Naive B cell (primary cell): ENCODE measurements around the gene PALB2. TPM values are rescaled to one million over a fixed set of nuclear protein-coding genes. Genes with fewer than 3 reads are reported as not detected.

Source experiments
- ATAC-seq, 2 donors: fragments of 150-1000 bp; cut with Tn5 transposase; 2 replicates each; pipeline ENCODE4 v1.10.0; 2021; ENCODE audit warnings: low read depth in 2 of 2, mild to moderate bottlenecking in 2 of 2, moderate library complexity in 2 of 2
- DNase-seq: peaks from one replicate; pipeline ENCODE4 v3.0.0; 2022
- H3K27ac Mint-ChIP-seq, 6 donors: one replicate each; pipeline ENCODE4 v1.8.0; 2020 to 2022; ENCODE audit warnings: mild to moderate bottlenecking in 6 of 6, mixed read lengths in 6 of 6, moderate library complexity in 5 of 6, inconsistent platforms in 2 of 6
- H3K27me3 Mint-ChIP-seq, 3 donors: one replicate each; pipeline ENCODE4 v1.8.0; 2021 to 2022; ENCODE audit warnings: mixed read lengths in 3 of 3, mild to moderate bottlenecking in 1 of 3
- H3K36me3 Mint-ChIP-seq, 2 donors: one replicate each; pipeline ENCODE4 v1.8.0; 2020 to 2022; ENCODE audit warnings: mixed read lengths in 2 of 2, inconsistent platforms in 1 of 2, mild to moderate bottlenecking in 1 of 2
- H3K4me1 Mint-ChIP-seq, 3 donors: one replicate each; pipeline ENCODE4 v1.8.0; 2020 to 2022; ENCODE audit warnings: mixed read lengths in 3 of 3, inconsistent platforms in 1 of 3, mild to moderate bottlenecking in 1 of 3, moderate library complexity in 1 of 3
- H3K4me3 Mint-ChIP-seq, 8 donors: one replicate each; pipeline ENCODE4 v1.8.0; 2020 to 2022; ENCODE audit warnings: mild to moderate bottlenecking in 8 of 8, mixed read lengths in 8 of 8, moderate library complexity in 8 of 8, inconsistent platforms in 2 of 8
- H3K9me3 Mint-ChIP-seq, 7 donors: one replicate each; pipeline ENCODE4 v1.8.0; 2020 to 2022; ENCODE audit warnings: mixed read lengths in 7 of 7, mild to moderate bottlenecking in 5 of 7, inconsistent platforms in 2 of 7, moderate library complexity in 1 of 7
- polyA plus RNA-seq, 6 donors: library from polyadenylated mRNA; unstranded; fragments of 300-500 nt; fragmentation: Illumina TruSeq; gene quantifications; one replicate each; pipeline ENCODE4 v1.2.3, GENCODE V29; 2021; ENCODE audit warnings: low read depth in 6 of 6

The PALB2 gene
- polyA plus RNA-seq, 6 donors from 2014 or later = 2.4 to 10.0 (median 6.2) TPM

GRCh38 chr16:23670137-23670776 lies 29.1 kb upstream of the PALB2 start:
- DNase-seq (peak; percentile 7), ATAC-seq (peak; percentile 67 to 75)
- H3K4me3 Mint-ChIP-seq = peak overlapping the region in 1 of 8 donors; percentile 45
- no peaks in the 10 kb centered on the region for H3K27me3 Mint-ChIP-seq
- no peaks in the 10 kb centered on the region for H3K9me3 Mint-ChIP-seq
- peaks cover 9 to 39% of the 10 kb centered on the region in 2 donors for H3K36me3 Mint-ChIP-seq
- H3K4me1 Mint-ChIP-seq = peaks cover 11 to 25% (median 17%) of the 10 kb centered on the region in 3 donors
- peak overlapping the region in 1 of 6 donors; percentile 56 for H3K27ac Mint-ChIP-seq

- Mint-ChIP-seq H3K36me3 (peaks cover 16 to 52% of the 10 kb centered on the region in 2 donors), H3K4me3 (no peak overlapping the region), H3K27me3 (no peaks in the 10 kb centered on the region), H3K27ac (peak overlapping the region in 2 of 6 donors; percentile 10 to 47), H3K9me3 (no peaks in the 10 kb centered on the region), H3K4me1 (peaks cover 11 to 25% (median 17%) of the 10 kb centered on the region in 3 donors)
- ATAC-seq (no peak), DNase-seq (no peak)
Observed at GRCh38 chr16:23668873-23669272, 27.8 kb upstream of the PALB2 start.

- Mint-ChIP-seq H3K9me3 (no peaks in the 10 kb centered on the region), H3K4me1 (peaks cover 11 to 25% (median 17%) of the 10 kb centered on the region in 3 donors), H3K36me3 (peaks cover 16 to 57% of the 10 kb centered on the region in 2 donors), H3K27ac (no peak overlapping the region), H3K4me3 (no peak overlapping the region), H3K27me3 (no peaks in the 10 kb centered on the region)
- no peak for ATAC-seq
- no peak for DNase-seq
Observed at GRCh38 chr16:23668225-23668624, 27.1 kb upstream of the PALB2 start.

GRCh38 chr16:23667355-23667659 lies 26.2 kb upstream of the PALB2 start:
- Mint-ChIP-seq H3K9me3 (no peaks in the 10 kb centered on the region), H3K27me3 (no peaks in the 10 kb centered on the region), H3K4me3 (no peak overlapping the region), H3K27ac (peak overlapping the region in 1 of 6 donors; percentile 12), H3K36me3 (peaks cover 16 to 57% of the 10 kb centered on the region in 2 donors), H3K4me1 (peaks cover 11 to 25% (median 17%) of the 10 kb centered on the region in 3 donors)
- DNase-seq (no peak), ATAC-seq (no peak)

GRCh38 chr16:23666571-23667354 lies 25.7 kb upstream of the PALB2 start:
- H3K27ac Mint-ChIP-seq = peak overlapping the region in 1 of 6 donors; percentile 29

GRCh38 chr16:23663918-23664317 lies 22.8 kb upstream of the PALB2 start:
- H3K4me3 Mint-ChIP-seq = no peak overlapping the region
- no peaks in the 10 kb centered on the region for H3K9me3 Mint-ChIP-seq
- no peak overlapping the region for H3K27ac Mint-ChIP-seq
- DNase-seq (no peak), ATAC-seq (no peak)
- peaks cover 39 to 77% of the 10 kb centered on the region in 2 donors for H3K36me3 Mint-ChIP-seq
- no peaks in the 10 kb centered on the region for H3K27me3 Mint-ChIP-seq
- H3K4me1 Mint-ChIP-seq = peaks cover 4 to 6% (median 5%) of the 10 kb centered on the region in 3 donors

More at GRCh38 chr16:23666571-23667354, 25.7 kb upstream of the PALB2 start:
- peaks cover 16 to 57% of the 10 kb centered on the region in 2 donors for H3K36me3 Mint-ChIP-seq
- peaks cover 11 to 25% (median 17%) of the 10 kb centered on the region in 3 donors for H3K4me1 Mint-ChIP-seq
- H3K27me3 Mint-ChIP-seq = no peaks in the 10 kb centered on the region
- H3K9me3 Mint-ChIP-seq = no peaks in the 10 kb centered on the region
- no peak overlapping the region for H3K4me3 Mint-ChIP-seq
- ATAC-seq = no peak
- no peak for DNase-seq

- peak overlapping the region; percentile 8 to 87 (median 66) for H3K27ac Mint-ChIP-seq
- DNase-seq (no peak), ATAC-seq (no peak)
- H3K4me1 Mint-ChIP-seq = peaks cover 32 to 39% (median 33%) of the 10 kb centered on the region in 3 donors
- H3K9me3 Mint-ChIP-seq = peaks cover 0 to 2% (median 0%) of the 10 kb centered on the region in 7 donors
- H3K27me3 Mint-ChIP-seq = no peaks in the 10 kb centered on the region
- peak overlapping the region in 2 of 8 donors; percentile 4 to 52 for H3K4me3 Mint-ChIP-seq
- H3K36me3 Mint-ChIP-seq = peaks cover 19 to 27% of the 10 kb centered on the region in 2 donors
Observed at GRCh38 chr16:23651943-23652468, 10.9 kb upstream of the PALB2 start.

- Mint-ChIP-seq H3K4me1 (peaks cover 31 to 50% (median 39%) of the 10 kb centered on the region in 3 donors), H3K4me3 (peak overlapping the region in 1 of 8 donors; percentile 4), H3K27me3 (no peaks in the 10 kb centered on the region), H3K27ac (peak overlapping the region; percentile 23 to 87 (median 48)), H3K36me3 (peaks cover 20 to 27% of the 10 kb centered on the region in 2 donors), H3K9me3 (peaks cover 0 to 2% (median 0%) of the 10 kb centered on the region in 7 donors)
- ATAC-seq (no peak), DNase-seq (no peak)
Observed at GRCh38 chr16:23650674-23651416, 9.7 kb upstream of the PALB2 start.

- H3K4me3 Mint-ChIP-seq = peak overlapping the region; percentile 96 to 100 (median 99)
- H3K27ac Mint-ChIP-seq = peak overlapping the region; percentile 77 to 98 (median 98)
- no peaks in the 10 kb centered on the region for H3K9me3 Mint-ChIP-seq
- no peak for DNase-seq
- peaks cover 13 to 19% of the 10 kb centered on the region in 2 donors for H3K36me3 Mint-ChIP-seq
- no peak for ATAC-seq
- H3K4me1 Mint-ChIP-seq = peaks cover 25 to 58% (median 40%) of the 10 kb centered on the region in 3 donors
- no peaks in the 10 kb centered on the region for H3K27me3 Mint-ChIP-seq
Observed at GRCh38 chr16:23642246-23642774, 1.2 kb upstream of the PALB2 start.

- H3K4me1 Mint-ChIP-seq = peaks cover 19 to 41% (median 32%) of the 10 kb centered on the region in 3 donors
- DNase-seq (no peak), ATAC-seq (no peak)
- no peaks in the 10 kb centered on the region for H3K27me3 Mint-ChIP-seq
- H3K9me3 Mint-ChIP-seq = no peaks in the 10 kb centered on the region
- H3K4me3 Mint-ChIP-seq = peak overlapping the region; percentile 96 to 100 (median 99)
- peak overlapping the region; percentile 84 to 98 (median 96) for H3K27ac Mint-ChIP-seq
- peaks cover 10 to 19% of the 10 kb centered on the region in 2 donors for H3K36me3 Mint-ChIP-seq
Observed at GRCh38 chr16:23640615-23640930, 537 bp downstream of the PALB2 start.

- ATAC-seq (no peak), DNase-seq (no peak)
- Mint-ChIP-seq H3K36me3 (peaks cover 9 to 14% of the 10 kb centered on the region in 2 donors), H3K27ac (peak overlapping the region in 2 of 6 donors; percentile 69 to 78), H3K9me3 (no peaks in the 10 kb centered on the region), H3K27me3 (no peaks in the 10 kb centered on the region), H3K4me1 (peaks cover 12 to 19% (median 16%) of the 10 kb centered on the region in 3 donors), H3K4me3 (no peak overlapping the region)
Observed at GRCh38 chr16:23635958-23636357, 5.2 kb downstream of the PALB2 start.

- H3K27ac Mint-ChIP-seq = no peak overlapping the region
- H3K27me3 Mint-ChIP-seq = no peaks in the 10 kb centered on the region
- ATAC-seq = no peak
- DNase-seq = no peak
- peaks cover 5 to 9% (median 8%) of the 10 kb centered on the region in 3 donors for H3K4me1 Mint-ChIP-seq
- H3K36me3 Mint-ChIP-seq = peaks cover 12 to 19% of the 10 kb centered on the region in 2 donors
- H3K9me3 Mint-ChIP-seq = no peaks in the 10 kb centered on the region
- H3K4me3 Mint-ChIP-seq = no peak overlapping the region
Observed at GRCh38 chr16:23634461-23635036, 6.6 kb downstream of the PALB2 start.
